ENCODE results near the gene RPL32. TPM values are rescaled to one million over a fixed set of nuclear protein-coding genes. Genes with fewer than 3 reads are reported as not detected.

Gene RPL32
- total RNA-seq, 4 donors from 2014 or later: 675 to 1,285 (median 784) TPM

DNA sequence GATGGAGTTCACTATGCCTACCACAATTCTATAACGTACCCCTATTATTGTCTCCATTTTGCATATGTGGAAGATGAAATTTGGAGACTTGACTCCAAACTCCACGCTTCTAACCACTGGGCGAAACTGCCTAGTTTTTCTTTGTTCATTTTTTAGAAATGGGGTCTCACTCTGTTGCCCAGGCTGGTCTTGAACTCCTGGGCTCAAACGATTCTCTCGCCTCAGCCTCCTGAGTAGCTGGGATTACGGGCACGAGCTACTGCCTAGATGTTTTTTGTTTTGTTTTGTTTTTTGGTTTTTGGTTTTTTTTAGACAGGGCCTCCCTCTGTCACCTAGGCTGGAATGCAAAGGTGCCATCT, 584 bp upstream of the RPL32 start:
- TF ChIP-seq, protein P1, sequence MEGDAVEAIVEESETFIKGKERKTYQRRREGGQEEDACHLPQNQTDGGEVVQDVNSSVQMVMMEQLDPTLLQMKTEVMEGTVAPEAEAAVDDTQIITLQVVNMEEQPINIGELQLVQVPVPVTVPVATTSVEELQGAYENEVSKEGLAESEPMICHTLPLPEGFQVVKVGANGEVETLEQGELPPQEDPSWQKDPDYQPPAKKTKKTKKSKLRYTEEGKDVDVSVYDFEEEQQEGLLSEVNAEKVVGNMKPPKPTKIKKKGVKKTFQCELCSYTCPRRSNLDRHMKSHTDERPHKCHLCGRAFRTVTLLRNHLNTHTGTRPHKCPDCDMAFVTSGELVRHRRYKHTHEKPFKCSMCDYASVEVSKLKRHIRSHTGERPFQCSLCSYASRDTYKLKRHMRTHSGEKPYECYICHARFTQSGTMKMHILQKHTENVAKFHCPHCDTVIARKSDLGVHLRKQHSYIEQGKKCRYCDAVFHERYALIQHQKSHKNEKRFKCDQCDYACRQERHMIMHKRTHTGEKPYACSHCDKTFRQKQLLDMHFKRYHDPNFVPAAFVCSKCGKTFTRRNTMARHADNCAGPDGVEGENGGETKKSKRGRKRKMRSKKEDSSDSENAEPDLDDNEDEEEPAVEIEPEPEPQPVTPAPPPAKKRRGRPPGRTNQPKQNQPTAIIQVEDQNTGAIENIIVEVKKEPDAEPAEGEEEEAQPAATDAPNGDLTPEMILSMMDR (IDR thresholded peaks at IDR 0.05; ENCODE audit: low read depth): no peak

DNA sequence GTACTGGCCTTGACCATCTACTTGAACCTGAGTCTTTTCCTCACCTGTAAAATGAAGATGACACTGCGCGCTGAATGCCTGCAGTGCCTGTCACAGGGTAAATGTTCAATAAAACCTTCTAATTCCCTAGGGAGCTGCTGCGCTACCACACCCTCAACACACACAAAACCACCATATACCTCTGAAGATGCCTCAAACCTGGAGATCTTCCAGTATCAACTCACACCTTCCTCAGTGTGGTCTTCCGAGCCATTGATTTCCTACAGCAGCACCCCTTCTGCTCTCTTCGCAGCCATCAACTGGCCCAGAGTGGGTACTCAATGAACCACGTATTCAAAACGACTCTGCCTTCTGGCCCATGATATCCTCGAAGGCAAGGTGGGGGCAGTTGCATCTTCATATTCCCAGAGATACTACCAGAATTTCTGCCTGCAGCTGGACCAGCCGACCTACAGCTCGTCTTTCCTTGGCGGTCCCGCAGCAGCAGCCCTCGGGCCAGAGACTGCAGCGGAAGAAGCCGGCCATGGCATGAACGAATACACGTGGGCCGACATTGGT, 695 bp downstream of the RPL32 start:
- TF ChIP-seq, protein P1 (IDR thresholded peaks at IDR 0.05; ENCODE audit: low read depth): no peak

DNA sequence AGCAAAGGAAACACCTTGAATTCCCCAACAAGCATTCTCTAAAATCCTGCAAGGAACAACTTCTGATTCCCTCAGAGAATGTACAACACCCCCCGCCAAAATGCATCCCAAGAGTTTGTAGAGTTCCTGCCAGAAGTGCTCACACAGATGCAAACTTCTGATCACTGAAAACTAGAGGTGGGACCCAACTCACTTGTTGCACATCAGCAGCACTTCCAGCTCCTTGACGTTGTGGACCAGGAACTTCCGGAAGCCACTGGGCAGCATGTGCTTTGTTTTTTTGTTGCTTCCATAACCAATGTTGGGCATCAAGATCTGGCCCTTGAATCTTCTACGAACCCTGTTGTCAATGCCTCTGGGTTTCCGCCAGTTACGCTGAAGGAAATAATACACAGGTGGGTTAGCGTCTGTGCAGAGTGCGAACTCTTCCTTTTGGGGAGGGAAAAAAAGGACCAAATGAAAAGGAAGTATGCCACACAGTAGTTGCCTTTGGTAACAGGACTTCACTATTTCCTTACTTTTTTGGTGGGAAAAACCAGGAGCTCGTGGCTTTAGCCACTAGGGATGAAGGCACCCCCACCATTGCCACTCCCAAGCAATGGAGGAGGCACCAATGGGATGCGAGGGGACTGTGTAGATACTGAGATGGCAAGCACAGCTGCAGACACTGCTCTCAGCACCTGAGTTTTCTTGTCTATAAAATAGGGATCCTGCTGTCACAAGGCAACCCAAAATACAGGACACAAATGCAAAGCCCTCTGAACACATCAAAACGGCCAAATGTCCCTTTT, 2.0 kb downstream of the RPL32 start:
- TF ChIP-seq, protein P1 (IDR thresholded peaks at IDR 0.05; ENCODE audit: low read depth): no peak

DNA sequence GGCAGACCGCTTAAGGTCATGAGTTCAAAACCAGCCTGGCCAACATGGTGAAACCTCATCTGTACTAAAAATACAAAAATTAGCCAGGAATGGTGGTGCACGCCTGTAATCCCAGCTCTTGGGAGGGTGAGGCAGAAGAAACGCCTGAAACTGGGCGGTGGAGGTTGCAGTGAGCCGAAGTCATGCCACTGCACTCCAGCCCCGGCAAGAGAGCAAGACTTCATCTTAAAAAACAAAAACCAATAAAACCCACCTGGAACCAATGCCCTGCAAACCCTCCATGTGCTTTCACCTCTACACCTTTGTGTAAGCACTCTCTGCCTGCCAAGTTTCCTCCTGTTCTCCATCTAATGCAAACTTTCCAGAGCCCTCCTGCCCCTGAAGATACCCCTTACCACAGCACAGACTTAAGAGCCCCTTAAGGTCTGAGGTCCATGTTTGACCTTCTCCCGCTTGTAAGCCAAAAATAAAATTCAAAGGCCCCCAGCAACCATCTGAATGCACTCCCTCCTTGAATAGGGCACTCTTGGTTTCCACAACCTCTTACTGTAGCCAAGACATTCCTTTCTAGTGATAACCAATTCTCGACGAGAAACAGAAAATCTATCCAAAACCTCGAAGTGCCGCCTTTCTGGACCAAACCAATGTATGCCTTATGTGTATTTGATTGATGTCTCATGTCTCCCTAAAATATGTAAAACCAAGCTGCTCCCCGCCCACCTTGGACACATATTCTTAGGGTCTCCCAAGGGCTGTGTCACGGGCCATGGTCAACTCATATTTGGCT, 3.0 kb downstream of the RPL32 start:
- TF ChIP-seq, protein P1 (IDR thresholded peaks at IDR 0.05; ENCODE audit: low read depth): no peak

DNA sequence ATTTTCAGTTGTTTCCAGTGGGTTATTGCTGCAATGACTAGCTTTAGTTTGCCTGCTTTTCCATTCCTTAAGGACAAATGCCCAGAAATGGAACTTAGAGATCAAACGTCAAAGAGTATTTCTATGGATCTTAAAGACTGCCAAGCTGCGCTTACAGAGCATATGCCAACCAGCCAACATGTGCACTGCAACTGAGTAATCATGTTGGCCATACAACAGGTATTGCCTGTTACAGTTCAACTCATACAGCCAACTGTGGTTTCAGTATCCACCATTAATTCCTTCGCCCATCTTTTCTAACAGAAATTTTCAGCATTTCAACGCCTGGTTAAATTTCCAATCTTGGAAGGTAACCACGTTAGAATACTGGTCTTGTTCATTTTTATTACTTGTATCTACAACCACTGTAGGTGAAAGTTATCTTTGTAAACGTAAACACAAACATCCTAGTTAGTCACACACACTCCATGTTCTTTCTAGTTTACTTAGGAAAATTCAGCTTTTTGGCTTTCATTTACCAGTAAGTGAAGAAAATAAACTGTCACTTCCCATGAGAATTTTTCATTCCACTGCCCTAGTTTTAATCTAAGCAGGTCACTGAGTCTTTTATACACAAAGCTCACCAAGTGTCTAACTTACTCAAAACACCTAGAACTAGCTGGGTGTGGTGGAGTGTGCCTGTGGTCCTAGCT, 3.9 kb downstream of the RPL32 start:
- TF ChIP-seq, protein P1 (IDR thresholded peaks at IDR 0.05; ENCODE audit: low read depth): no peak

DNA sequence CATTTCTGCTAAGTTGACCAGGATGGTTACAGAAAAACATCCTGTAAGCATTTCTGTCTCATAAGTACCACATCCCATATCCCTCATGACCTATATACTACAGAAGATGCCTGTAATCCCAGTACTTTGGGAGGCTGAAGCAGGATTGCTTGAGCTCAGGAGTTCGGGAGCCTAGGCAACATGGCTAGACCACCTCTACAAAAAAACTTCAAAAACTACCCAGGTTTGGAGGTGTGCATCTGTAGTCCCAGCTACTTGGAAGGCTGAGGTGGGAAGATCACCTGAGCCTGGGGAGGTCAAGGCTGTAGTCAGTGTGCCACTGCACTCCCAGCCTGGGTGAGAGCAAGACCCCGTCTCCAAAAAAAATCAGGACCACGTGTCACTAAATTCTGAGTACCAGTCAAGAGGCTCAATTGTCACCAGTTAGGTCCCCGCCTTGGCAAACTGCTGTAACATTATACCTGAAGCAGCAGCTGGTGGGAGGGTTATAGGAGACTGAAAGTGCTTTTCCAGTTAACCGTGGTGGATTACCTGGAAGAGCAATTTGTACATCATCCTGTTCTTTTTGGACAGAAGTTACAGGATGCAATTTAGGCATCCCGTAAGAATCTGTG, 6.2 kb downstream of the RPL32 start:
- TF ChIP-seq, protein P1 (IDR thresholded peaks at IDR 0.05; ENCODE audit: low read depth): no peak

Measured in subcutaneous adipose tissue (tissue), 4 donors.